ENCODE measurements around the gene FGD4.

GRCh38 chr12:32515137-32515873, 115.9 kb downstream of the FGD4 start:
- TF ChIP-seq BHLHE40 (IDR thresholded peaks at IDR 0.05; ENCODE audit: borderline replicate concordance) (no peak), SUZ12 (IDR thresholded peaks at IDR 0.05) (no peak), ZNF384 (IDR thresholded peaks at IDR 0.05) (no peak), HDGF (IDR thresholded peaks at IDR 0.05; ENCODE audit: borderline replicate concordance) (no peak), FOXM1 (IDR thresholded peaks at IDR 0.05; ENCODE audit: borderline replicate concordance) (no peak), ARNT (IDR thresholded peaks at IDR 0.05) (no peak), ELF4 (IDR thresholded peaks at IDR 0.05) (no peak), SP1 (IDR thresholded peaks at IDR 0.05) (no peak), NFRKB (IDR thresholded peaks at IDR 0.05) (no peak), FOXA1 (IDR thresholded peaks at IDR 0.05) (no peak), LEF1 (IDR thresholded peaks at IDR 0.05; ENCODE audit: borderline replicate concordance) (no peak), TARDBP (IDR thresholded peaks at IDR 0.05) (no peak), L3MBTL2 (conservative IDR thresholded peaks at IDR 0.05) (no peak)
- TF ChIP-seq, protein P1, sequence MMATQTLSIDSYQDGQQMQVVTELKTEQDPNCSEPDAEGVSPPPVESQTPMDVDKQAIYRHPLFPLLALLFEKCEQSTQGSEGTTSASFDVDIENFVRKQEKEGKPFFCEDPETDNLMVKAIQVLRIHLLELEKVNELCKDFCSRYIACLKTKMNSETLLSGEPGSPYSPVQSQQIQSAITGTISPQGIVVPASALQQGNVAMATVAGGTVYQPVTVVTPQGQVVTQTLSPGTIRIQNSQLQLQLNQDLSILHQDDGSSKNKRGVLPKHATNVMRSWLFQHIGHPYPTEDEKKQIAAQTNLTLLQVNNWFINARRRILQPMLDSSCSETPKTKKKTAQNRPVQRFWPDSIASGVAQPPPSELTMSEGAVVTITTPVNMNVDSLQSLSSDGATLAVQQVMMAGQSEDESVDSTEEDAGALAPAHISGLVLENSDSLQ (IDR thresholded peaks at IDR 0.05): no peak

Measured in HEK293T (cell line).